ENCODE measurements around the gene TMEFF2. TPM values are rescaled to one million over a fixed set of nuclear protein-coding genes. Genes with fewer than 3 reads are reported as not detected.
"Not testable (repeated sequence)": the region's sequence is repeated elsewhere in the genome, so short reads cannot be mapped to it uniquely, and the experiment has no call there.

TMEFF2 gene
- total RNA-seq, 2 donors from 2014 or later, result 0.21 TPM; not detected in 1

GRCh38 chr2:192123847-192124246 lies 70.9 kb downstream of the TMEFF2 start:
- no peak overlapping the region for H3K4me3 ChIP-seq
- ATAC-seq (ENCODE audit: insufficient number of reproducible peaks, low FRiP score, low read depth), result no peak
- TF ChIP-seq, protein P1, sequence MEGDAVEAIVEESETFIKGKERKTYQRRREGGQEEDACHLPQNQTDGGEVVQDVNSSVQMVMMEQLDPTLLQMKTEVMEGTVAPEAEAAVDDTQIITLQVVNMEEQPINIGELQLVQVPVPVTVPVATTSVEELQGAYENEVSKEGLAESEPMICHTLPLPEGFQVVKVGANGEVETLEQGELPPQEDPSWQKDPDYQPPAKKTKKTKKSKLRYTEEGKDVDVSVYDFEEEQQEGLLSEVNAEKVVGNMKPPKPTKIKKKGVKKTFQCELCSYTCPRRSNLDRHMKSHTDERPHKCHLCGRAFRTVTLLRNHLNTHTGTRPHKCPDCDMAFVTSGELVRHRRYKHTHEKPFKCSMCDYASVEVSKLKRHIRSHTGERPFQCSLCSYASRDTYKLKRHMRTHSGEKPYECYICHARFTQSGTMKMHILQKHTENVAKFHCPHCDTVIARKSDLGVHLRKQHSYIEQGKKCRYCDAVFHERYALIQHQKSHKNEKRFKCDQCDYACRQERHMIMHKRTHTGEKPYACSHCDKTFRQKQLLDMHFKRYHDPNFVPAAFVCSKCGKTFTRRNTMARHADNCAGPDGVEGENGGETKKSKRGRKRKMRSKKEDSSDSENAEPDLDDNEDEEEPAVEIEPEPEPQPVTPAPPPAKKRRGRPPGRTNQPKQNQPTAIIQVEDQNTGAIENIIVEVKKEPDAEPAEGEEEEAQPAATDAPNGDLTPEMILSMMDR (IDR thresholded peaks at IDR 0.05), result no peak
- H3K4me1 ChIP-seq (ENCODE audit: control insufficient read depth in 1 of 2, low read depth in 2 of 2), result peaks cover 6 to 47% of the 10 kb centered on the region in 2 donors
- H3K27me3 ChIP-seq (replicated peaks; ENCODE audit: insufficient read depth), result no peaks in the 10 kb centered on the region
- H3K9me3 ChIP-seq, result no peaks in the 10 kb centered on the region
- no peaks in the 10 kb centered on the region for H3K36me3 ChIP-seq
- H3K27ac ChIP-seq, result no peak overlapping the region
- no peak for DNase-seq (ENCODE audit: low spot score)

DNA sequence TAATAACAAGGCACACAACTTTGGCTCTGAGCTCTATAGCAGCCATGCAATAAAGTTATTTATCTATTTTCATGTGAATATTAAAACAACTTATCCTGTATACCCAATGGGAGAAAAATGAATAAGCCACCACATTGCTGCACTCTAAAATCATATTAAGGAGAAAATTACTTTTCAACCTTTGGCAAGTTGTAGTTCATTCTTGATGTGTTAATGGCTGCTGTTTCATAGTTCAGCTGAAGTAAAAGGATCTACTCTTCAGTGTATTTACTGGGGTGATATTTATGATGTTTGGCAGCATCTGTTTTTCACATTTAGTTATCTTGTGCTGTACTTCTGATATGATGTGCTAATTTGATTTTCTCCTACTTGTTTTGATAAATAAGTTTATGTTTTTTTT lies 71.8 kb downstream of the TMEFF2 start:
- ATAC-seq (ENCODE audit: insufficient number of reproducible peaks, low FRiP score, low read depth) (no peak), DNase-seq (ENCODE audit: low spot score) (no peak)

DNA sequence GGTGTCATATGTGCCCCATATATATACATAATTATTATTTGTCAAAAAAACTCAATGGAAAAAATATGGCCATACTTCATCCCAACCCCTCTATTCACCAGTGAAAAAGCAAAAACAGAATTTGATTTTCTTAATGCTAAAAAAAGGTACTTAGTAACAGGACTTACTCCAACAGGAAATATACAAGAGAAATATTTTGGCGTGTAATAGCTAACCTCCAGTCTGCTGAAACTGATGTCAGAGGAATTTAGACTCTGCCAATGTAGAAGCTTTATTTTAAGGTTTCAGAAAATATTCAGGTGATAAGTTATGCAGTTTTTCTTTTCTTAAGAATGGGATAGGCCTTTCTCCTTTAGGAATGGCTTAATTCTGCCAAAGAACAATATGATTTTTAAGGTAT lies 72.6 kb downstream of the TMEFF2 start:
- H3K27ac ChIP-seq, result peak overlapping the region in 1 of 2 donors; percentile 40
- no peak for ATAC-seq (ENCODE audit: insufficient number of reproducible peaks, low FRiP score, low read depth)

More for the DNA sequence above, 71.8 kb downstream of the TMEFF2 start:
- no peak overlapping the region for H3K4me3 ChIP-seq
- no peaks in the 10 kb centered on the region for H3K27me3 ChIP-seq (replicated peaks; ENCODE audit: insufficient read depth)
- H3K4me1 ChIP-seq (ENCODE audit: control insufficient read depth in 1 of 2, low read depth in 2 of 2), result peaks cover 6 to 47% of the 10 kb centered on the region in 2 donors
- H3K36me3 ChIP-seq, result no peaks in the 10 kb centered on the region
- no peaks in the 10 kb centered on the region for H3K9me3 ChIP-seq
- H3K27ac ChIP-seq, result no peak overlapping the region
- TF ChIP-seq, protein P1 (IDR thresholded peaks at IDR 0.05), result no peak

DNA sequence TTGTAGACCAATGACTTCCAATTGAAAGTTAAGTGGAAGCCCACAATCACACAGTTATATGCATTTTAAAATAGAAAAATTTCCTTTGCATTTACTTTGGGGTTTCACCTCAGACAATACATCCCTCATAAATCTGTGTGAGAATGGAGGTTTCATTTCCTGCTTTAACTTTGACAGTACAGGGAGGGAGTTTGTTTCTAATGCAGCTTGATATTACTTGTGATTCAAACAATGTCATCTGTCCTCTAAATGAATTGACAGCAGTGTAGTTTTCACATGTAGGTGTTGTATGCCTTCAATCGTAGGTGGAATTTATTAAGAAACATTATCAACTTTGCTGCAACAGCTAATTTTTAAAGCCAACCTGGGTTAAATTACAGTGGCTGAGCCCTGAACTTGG lies 75.2 kb downstream of the TMEFF2 start:
- H3K27ac ChIP-seq, result no peak overlapping the region
- ATAC-seq (ENCODE audit: insufficient number of reproducible peaks, low FRiP score, low read depth) (no peak), DNase-seq (ENCODE audit: low spot score) (no peak)
- H3K36me3 ChIP-seq, result no peaks in the 10 kb centered on the region
- peaks cover 4% of the 10 kb centered on the region for H3K9me3 ChIP-seq
- TF ChIP-seq, protein P1 (IDR thresholded peaks at IDR 0.05), result no peak
- no peak overlapping the region for H3K4me3 ChIP-seq
- peaks cover 6 to 36% of the 10 kb centered on the region in 2 donors for H3K4me1 ChIP-seq (ENCODE audit: control insufficient read depth in 1 of 2, low read depth in 2 of 2)
- H3K27me3 ChIP-seq (replicated peaks; ENCODE audit: insufficient read depth), result no peaks in the 10 kb centered on the region

More for the DNA sequence above, 72.6 kb downstream of the TMEFF2 start:
- peaks cover 6 to 44% of the 10 kb centered on the region in 2 donors for H3K4me1 ChIP-seq (ENCODE audit: control insufficient read depth in 1 of 2, low read depth in 2 of 2)
- TF ChIP-seq, protein P1 (IDR thresholded peaks at IDR 0.05), result no peak
- no peaks in the 10 kb centered on the region for H3K27me3 ChIP-seq (replicated peaks; ENCODE audit: insufficient read depth)
- DNase-seq (ENCODE audit: low spot score), result no peak
- H3K4me3 ChIP-seq, result no peak overlapping the region
- H3K9me3 ChIP-seq, result peaks cover 4% of the 10 kb centered on the region
- H3K36me3 ChIP-seq, result no peaks in the 10 kb centered on the region

DNA sequence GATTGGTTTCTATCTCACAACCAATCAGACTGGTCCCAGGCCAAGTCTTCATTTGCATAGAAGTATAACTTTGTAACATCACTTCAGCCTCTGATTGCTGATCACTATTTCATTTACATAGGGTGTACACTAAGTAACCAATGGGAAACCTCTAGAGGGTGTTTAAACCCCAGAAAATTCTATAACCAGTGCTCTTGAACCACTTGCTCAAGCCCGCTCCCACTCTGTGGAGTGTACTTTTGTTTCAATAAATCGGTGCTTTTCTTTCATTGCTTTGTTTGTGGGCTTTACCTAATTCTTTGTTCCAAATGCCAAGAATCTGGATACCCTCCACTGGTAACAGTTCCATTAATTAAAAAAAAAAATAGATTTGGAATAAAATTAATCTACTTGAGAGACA lies 77.0 kb downstream of the TMEFF2 start:
- no peaks in the 10 kb centered on the region for H3K27me3 ChIP-seq (replicated peaks; ENCODE audit: insufficient read depth)
- H3K4me3 ChIP-seq, result no peak overlapping the region
- no peak for ATAC-seq (ENCODE audit: insufficient number of reproducible peaks, low FRiP score, low read depth)
- H3K9me3 ChIP-seq, result peaks cover 4% of the 10 kb centered on the region
- no peak overlapping the region for H3K27ac ChIP-seq
- peaks cover 3 to 18% of the 10 kb centered on the region in 2 donors for H3K4me1 ChIP-seq (ENCODE audit: control insufficient read depth in 1 of 2, low read depth in 2 of 2)
- TF ChIP-seq, protein P1 (IDR thresholded peaks at IDR 0.05), result no peak
- no peaks in the 10 kb centered on the region for H3K36me3 ChIP-seq
- no peak for DNase-seq (ENCODE audit: low spot score)

DNA sequence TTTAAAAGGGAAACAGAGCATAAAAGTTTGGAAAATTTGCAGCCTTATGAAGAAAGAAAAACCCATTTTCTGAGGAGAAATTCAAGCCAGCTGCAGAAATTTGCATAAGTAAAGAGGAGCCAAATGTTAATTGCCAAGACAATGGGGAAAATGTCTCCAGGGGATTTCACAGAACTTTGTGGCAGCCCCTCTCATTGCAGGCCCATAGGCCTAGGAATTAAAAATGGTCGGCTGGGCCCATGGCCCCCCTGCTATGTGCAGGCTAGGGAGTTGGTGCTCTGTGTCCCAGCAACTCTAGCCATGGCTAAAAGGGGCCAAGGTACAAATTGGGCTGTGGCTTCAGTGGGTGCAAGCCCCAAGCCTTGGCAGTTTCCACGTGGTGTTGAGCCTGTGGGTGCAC lies 83.2 kb downstream of the TMEFF2 start:
- not testable (repeated sequence) for H3K4me3 ChIP-seq; DNase-seq (ENCODE audit: low spot score); H3K9me3 ChIP-seq; H3K27me3 ChIP-seq (replicated peaks; ENCODE audit: insufficient read depth); H3K36me3 ChIP-seq; ATAC-seq (ENCODE audit: insufficient number of reproducible peaks, low FRiP score, low read depth); H3K4me1 ChIP-seq (ENCODE audit: control insufficient read depth in 1 of 2, low read depth in 2 of 2); H3K27ac ChIP-seq

All from thoracic aorta (tissue), 2 donors.